SK-N-SH treated with all-trans-retinoic acid at 6 μM for 48 hours (cell line): ENCODE measurements around the gene FCAMR.

Experiments used
- CSDC2 ChIP-seq: fragments of 250-450 bp; sonication (Bioruptor Pico); IDR thresholded peaks from 2 replicates; pipeline ENCODE4 v1.5.0; 2020; ENCODE audit warnings: mild to moderate bottlenecking, moderate library complexity
- ESRRG ChIP-seq: fragments of 250-450 bp; sonication (Bioruptor Pico); IDR thresholded peaks from 2 replicates; pipeline ENCODE4 v1.6.1; 2021; ENCODE audit warnings: mild to moderate bottlenecking
- GLIS3 ChIP-seq: fragments of 250-450 bp; sonication (Bioruptor Pico); IDR thresholded peaks from 2 replicates; pipeline ENCODE4 v1.5.0; 2020; ENCODE audit warnings: mild to moderate bottlenecking, moderate library complexity
- ISL1 ChIP-seq: fragments of 250-450 bp; sonication (Bioruptor Pico); IDR thresholded peaks from 2 replicates; pipeline ENCODE4 v2.1.2; 2022; ENCODE audit warnings: mild to moderate bottlenecking, moderate library complexity
- PPARA ChIP-seq: fragments of 250-450 bp; sonication (Bioruptor Pico); IDR thresholded peaks from 2 replicates; pipeline ENCODE4 v1.5.0; 2020; ENCODE audit warnings: mild to moderate bottlenecking, borderline replicate concordance
- TOX ChIP-seq: fragments of 250-450 bp; sonication (Bioruptor Pico); IDR thresholded peaks from 2 replicates; pipeline ENCODE4 v1.8.0; 2021; ENCODE audit warnings: mild to moderate bottlenecking, moderate library complexity, borderline replicate concordance
- ZC3H10 ChIP-seq: fragments of 250-450 bp; sonication (Bioruptor Pico); IDR thresholded peaks from 2 replicates; pipeline ENCODE4 v1.5.1; 2021; ENCODE audit warnings: mild to moderate bottlenecking, moderate library complexity
- ZFP3 ChIP-seq: fragments of 250-450 bp; sonication (Bioruptor Pico); IDR thresholded peaks from 2 replicates; pipeline ENCODE4 v1.5.0; 2020; ENCODE audit warnings: mild to moderate bottlenecking, moderate library complexity
- ZFP30 ChIP-seq: fragments of 450-650 bp; formaldehyde crosslinking; IDR thresholded peaks from 2 replicates; pipeline ENCODE4 v1.5.0; 2022; ENCODE audit warnings: mild to moderate bottlenecking, moderate library complexity
- ZNF8 ChIP-seq: fragments of 450-650 bp; formaldehyde crosslinking; IDR thresholded peaks from 2 replicates; pipeline ENCODE4 v1.5.0; 2020; ENCODE audit warnings: mild to moderate bottlenecking, moderate library complexity
- TF ChIP-seq, protein P1 (sequence below): fragments of 250-450 bp; sonication (Bioruptor Pico); IDR thresholded peaks from 2 replicates; pipeline ENCODE4 v1.5.1; 2020; ENCODE audit warnings: low read depth, mild to moderate bottlenecking, moderate library complexity
- TF ChIP-seq, protein P2 (sequence below): fragments of 250-450 bp; sonication (Bioruptor Pico); IDR thresholded peaks from 2 replicates; pipeline ENCODE4 v1.8.0; 2020; ENCODE audit warnings: mild to moderate bottlenecking, moderate library complexity, borderline replicate concordance
- TF ChIP-seq, protein P3 (sequence below): fragments of 250-450 bp; sonication (Bioruptor Pico); IDR thresholded peaks from 2 replicates; pipeline ENCODE4 v1.8.0; 2021; ENCODE audit warnings: low read depth, mild to moderate bottlenecking, moderate library complexity, borderline replicate concordance

DNA sequence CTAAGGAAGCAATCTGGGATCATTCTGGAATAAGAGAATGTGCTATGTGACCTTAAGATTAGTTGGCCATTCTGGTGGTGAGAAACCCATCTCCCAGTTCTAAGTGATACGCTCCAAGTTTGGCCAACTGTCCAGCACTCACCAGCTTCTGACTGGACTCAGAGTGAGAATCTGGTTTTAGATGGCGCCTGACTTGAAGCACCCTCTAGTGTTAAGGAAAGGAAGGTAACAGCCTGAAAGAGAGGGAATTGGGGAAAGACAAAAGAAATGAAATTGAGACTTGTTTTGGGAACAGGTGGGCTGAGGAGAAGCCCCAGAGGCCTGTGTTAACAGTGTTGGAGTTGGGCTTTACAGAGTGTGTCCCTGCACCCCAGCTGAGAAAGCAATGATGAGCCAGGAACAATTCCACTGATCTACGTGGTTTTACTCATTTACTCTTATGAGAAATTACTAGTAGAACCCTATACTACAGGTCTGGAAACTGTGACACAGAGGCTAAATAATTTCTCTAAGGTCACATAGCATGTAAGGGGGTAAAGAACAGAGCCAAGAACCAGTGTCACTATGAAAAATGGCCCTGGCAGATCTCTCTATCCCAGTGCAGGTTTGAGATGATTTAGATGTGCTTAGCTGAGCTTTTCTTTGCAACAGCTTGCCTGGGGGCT is 9.3 kb upstream of the FCAMR start:
- TF ChIP-seq TOX (no peak), ZC3H10 (CRISPR knock-in tag) (no peak), ZNF8 (CRISPR knock-in tag) (no peak), ZFP30 (CRISPR knock-in tag) (no peak), ZFP3 (no peak), PPARA (CRISPR knock-in tag) (no peak), ESRRG (CRISPR knock-in tag) (no peak), GLIS3 (CRISPR knock-in tag) (no peak), CSDC2 (no peak), ISL1 (CRISPR knock-in tag) (no peak)
- TF ChIP-seq, protein P1, sequence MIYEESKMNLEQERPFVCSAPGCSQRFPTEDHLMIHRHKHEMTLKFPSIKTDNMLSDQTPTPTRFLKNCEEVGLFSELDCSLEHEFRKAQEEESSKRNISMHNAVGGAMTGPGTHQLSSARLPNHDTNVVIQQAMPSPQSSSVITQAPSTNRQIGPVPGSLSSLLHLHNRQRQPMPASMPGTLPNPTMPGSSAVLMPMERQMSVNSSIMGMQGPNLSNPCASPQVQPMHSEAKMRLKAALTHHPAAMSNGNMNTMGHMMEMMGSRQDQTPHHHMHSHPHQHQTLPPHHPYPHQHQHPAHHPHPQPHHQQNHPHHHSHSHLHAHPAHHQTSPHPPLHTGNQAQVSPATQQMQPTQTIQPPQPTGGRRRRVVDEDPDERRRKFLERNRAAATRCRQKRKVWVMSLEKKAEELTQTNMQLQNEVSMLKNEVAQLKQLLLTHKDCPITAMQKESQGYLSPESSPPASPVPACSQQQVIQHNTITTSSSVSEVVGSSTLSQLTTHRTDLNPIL (CRISPR knock-in tag), result no peak
- TF ChIP-seq, protein P2, sequence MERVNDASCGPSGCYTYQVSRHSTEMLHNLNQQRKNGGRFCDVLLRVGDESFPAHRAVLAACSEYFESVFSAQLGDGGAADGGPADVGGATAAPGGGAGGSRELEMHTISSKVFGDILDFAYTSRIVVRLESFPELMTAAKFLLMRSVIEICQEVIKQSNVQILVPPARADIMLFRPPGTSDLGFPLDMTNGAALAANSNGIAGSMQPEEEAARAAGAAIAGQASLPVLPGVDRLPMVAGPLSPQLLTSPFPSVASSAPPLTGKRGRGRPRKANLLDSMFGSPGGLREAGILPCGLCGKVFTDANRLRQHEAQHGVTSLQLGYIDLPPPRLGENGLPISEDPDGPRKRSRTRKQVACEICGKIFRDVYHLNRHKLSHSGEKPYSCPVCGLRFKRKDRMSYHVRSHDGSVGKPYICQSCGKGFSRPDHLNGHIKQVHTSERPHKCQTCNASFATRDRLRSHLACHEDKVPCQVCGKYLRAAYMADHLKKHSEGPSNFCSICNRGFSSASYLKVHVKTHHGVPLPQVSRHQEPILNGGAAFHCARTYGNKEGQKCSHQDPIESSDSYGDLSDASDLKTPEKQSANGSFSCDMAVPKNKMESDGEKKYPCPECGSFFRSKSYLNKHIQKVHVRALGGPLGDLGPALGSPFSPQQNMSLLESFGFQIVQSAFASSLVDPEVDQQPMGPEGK (CRISPR knock-in tag), result no peak
- TF ChIP-seq, protein P3, sequence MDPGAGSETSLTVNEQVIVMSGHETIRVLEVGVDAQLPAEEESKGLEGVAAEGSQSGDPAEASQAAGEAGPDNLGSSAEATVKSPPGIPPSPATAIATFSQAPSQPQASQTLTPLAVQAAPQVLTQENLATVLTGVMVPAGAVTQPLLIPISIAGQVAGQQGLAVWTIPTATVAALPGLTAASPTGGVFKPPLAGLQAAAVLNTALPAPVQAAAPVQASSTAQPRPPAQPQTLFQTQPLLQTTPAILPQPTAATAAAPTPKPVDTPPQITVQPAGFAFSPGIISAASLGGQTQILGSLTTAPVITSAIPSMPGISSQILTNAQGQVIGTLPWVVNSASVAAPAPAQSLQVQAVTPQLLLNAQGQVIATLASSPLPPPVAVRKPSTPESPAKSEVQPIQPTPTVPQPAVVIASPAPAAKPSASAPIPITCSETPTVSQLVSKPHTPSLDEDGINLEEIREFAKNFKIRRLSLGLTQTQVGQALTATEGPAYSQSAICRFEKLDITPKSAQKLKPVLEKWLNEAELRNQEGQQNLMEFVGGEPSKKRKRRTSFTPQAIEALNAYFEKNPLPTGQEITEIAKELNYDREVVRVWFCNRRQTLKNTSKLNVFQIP (CRISPR knock-in tag), result no peak
